ENCODE results near the gene PPP1R15B. TPM values are rescaled to one million over a fixed set of nuclear protein-coding genes. Genes with fewer than 3 reads are reported as not detected.

PPP1R15B gene
- total RNA-seq, 1 experiment from 2014 or later = 45.9 TPM

DNA sequence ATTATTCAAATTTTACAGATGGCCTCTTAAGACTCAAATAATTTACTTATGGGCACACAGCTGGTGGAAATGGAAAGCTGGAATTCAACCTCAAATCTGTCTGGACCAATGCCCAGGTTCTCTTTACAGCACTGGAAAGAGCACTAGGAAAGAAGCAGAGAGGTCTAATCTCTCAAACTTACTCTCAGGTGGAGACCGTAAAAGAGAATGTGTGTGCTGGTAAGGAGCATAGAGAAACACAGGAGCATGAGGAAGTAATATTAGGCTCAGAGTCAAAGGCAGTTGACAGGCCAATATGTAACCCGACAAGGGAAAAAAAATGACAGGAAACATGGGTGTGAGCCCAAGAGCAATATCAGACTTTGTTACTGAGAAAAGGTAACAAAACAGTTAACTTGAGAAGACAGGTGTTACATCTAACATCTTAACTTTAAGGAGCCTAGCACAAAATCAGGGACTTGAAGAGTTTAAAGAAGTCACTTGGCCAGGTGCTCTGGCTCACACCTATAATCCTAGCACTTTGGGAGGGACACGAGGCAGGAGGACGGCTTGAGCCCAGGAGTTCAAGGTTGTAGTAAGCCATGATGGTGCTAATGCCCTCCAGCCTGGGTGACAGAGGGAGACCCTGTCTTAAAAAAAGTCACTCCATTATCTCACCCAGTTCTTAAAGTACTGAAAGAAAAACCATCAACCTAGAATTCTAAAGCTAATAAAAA is 20.7 kb downstream of the PPP1R15B start:
- no peak overlapping the region for H3K4me2 ChIP-seq (ENCODE audit: insufficient read depth, insufficient read length, low read length)
- no peak overlapping the region for H3K18ac ChIP-seq (ENCODE audit: insufficient read length, low read depth, low read length)
- peaks cover 0 to 1% (median 0%) of the 10 kb centered on the region in 3 experiments; a peak in 2 of 7 replicates for H3K36me3 Mint-ChIP-seq (ENCODE audit: insufficient read depth in 1 of 3, low read depth in 3 of 3)
- H3K9me3 Mint-ChIP-seq = 0 out of 5 replicates have a peak, but pooled peaks cover 0 to 1% of the 10 kb centered on the region in 2 experiments
- H3K27ac ChIP-seq (ENCODE audit: insufficient read length, low read depth, low read length) = no peak overlapping the region
- H3K23me2 ChIP-seq (ENCODE audit: insufficient read length, low read depth, low read length, poor library complexity, severe bottlenecking) = no peaks in the 10 kb centered on the region
- H2BK20ac ChIP-seq (ENCODE audit: low read depth, low read length, poor library complexity, severe bottlenecking) = no peak overlapping the region
- H4K5ac ChIP-seq (ENCODE audit: insufficient read length, low read depth, low read length) = no peak overlapping the region
- H2BK120ac ChIP-seq (ENCODE audit: low read depth, low read length, poor library complexity, severe bottlenecking) = no peak overlapping the region
- no peak overlapping the region for H3T11ph ChIP-seq (ENCODE audit: low read length)
- DNase-seq = no peak
- H3K56ac ChIP-seq (ENCODE audit: insufficient read length, low read depth, low read length) = no peak overlapping the region
- H2BK12ac ChIP-seq (ENCODE audit: insufficient read length, low read depth, low read length) = no peak overlapping the region
- H2BK5ac ChIP-seq (ENCODE audit: insufficient read length, low read length) = no peak overlapping the region
- H3K23ac ChIP-seq (ENCODE audit: insufficient read length, low read depth, low read length) = no peak overlapping the region
- H4K20me1 ChIP-seq (ENCODE audit: control insufficient read depth, insufficient read depth, insufficient read length) = no peaks in the 10 kb centered on the region
- TF ChIP-seq, protein P1, sequence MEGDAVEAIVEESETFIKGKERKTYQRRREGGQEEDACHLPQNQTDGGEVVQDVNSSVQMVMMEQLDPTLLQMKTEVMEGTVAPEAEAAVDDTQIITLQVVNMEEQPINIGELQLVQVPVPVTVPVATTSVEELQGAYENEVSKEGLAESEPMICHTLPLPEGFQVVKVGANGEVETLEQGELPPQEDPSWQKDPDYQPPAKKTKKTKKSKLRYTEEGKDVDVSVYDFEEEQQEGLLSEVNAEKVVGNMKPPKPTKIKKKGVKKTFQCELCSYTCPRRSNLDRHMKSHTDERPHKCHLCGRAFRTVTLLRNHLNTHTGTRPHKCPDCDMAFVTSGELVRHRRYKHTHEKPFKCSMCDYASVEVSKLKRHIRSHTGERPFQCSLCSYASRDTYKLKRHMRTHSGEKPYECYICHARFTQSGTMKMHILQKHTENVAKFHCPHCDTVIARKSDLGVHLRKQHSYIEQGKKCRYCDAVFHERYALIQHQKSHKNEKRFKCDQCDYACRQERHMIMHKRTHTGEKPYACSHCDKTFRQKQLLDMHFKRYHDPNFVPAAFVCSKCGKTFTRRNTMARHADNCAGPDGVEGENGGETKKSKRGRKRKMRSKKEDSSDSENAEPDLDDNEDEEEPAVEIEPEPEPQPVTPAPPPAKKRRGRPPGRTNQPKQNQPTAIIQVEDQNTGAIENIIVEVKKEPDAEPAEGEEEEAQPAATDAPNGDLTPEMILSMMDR (conservative IDR thresholded peaks at IDR 0.05) = no peak
- no peak overlapping the region for H3K27ac Mint-ChIP-seq
- no peaks in the 10 kb centered on the region for H3K79me2 ChIP-seq (ENCODE audit: insufficient read depth, low read length)
- H3K79me1 ChIP-seq (ENCODE audit: insufficient read depth, low read depth, low read length, poor library complexity, severe bottlenecking) = no peaks in the 10 kb centered on the region
- H3K4ac ChIP-seq (ENCODE audit: low read depth, low read length) = no peak overlapping the region
- H4K8ac ChIP-seq (replicated peaks; ENCODE audit: insufficient read length, low read depth, low read length) = no peak overlapping the region
- WGBS (ENCODE audit: extremely low coverage, insufficient read length, low lambda C conversion rate) = no CpG with 5 or more reads among the region's 4 CpGs
- H2AFZ ChIP-seq (ENCODE audit: low read length) = no peak overlapping the region
- H3K4me1 Mint-ChIP-seq = no peaks in the 10 kb centered on the region
- H3K4me1 ChIP-seq (ENCODE audit: insufficient read depth, low read length) = no peaks in the 10 kb centered on the region
- H3K9ac ChIP-seq (ENCODE audit: extremely low read depth, insufficient read length, low read length) = no peak overlapping the region
- no peak overlapping the region for H3K4me3 Mint-ChIP-seq
- H2BK15ac ChIP-seq (ENCODE audit: low read depth, low read length) = no peak overlapping the region
- H3K14ac ChIP-seq (ENCODE audit: insufficient read depth, low read length) = no peak overlapping the region
- no peak overlapping the region for H4K91ac ChIP-seq (ENCODE audit: insufficient read length, low read depth, low read length)
- peaks cover 2% of the 10 kb centered on the region; the same call in 1 of the 2 replicates for H3K27me3 Mint-ChIP-seq (ENCODE audit: low read depth)
- H2AK5ac ChIP-seq (ENCODE audit: insufficient read length, low read length) = no peak overlapping the region
- H3K9me3 ChIP-seq (ENCODE audit: control insufficient read depth, low read depth, low read length) = no peaks in the 10 kb centered on the region
- no peaks in the 10 kb centered on the region for H3K27me3 ChIP-seq (ENCODE audit: insufficient read depth, low read length)
